Activated T-helper 1 cell treated with Interleukin-2 at 50 U/mL for 16 hours (primary cell): Measurements from ENCODE around the gene C10orf67.

Experiments used
- DNase-seq: peaks from one replicate; pipeline ENCODE4 v3.0.0-alpha.2; 2020; ENCODE audit warnings: low read depth

The C10orf67 gene

DNA sequence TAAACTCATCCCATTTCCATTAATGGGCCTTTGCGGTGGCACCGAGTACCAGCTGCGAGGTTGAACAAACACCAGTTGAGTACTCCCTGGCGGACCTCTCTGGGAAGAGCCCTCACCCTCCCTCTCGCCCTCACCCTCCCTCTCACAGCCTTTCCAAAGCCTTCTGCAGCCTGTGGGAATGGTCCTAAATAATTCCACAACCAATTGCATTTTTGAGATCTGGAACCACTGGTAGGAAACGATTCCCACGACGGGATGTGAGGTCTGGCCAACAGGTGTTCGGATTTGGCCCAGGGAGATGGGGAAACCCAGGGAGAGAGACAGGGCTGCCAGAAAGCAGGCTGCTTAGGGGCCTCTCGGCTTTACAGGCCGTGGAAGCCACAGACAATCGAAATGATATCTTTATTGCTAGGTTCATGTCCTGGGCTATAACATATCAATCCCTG is 147.2 kb downstream of the C10orf67 start:
- no peak for DNase-seq

- DNase-seq = no peak
These were observed 147.7 kb downstream of the C10orf67 start for GRCh38 chr10:23196915-23197314.

- DNase-seq = no peak
These were observed 148.6 kb downstream of the C10orf67 start for GRCh38 chr10:23195846-23196600.

DNA sequence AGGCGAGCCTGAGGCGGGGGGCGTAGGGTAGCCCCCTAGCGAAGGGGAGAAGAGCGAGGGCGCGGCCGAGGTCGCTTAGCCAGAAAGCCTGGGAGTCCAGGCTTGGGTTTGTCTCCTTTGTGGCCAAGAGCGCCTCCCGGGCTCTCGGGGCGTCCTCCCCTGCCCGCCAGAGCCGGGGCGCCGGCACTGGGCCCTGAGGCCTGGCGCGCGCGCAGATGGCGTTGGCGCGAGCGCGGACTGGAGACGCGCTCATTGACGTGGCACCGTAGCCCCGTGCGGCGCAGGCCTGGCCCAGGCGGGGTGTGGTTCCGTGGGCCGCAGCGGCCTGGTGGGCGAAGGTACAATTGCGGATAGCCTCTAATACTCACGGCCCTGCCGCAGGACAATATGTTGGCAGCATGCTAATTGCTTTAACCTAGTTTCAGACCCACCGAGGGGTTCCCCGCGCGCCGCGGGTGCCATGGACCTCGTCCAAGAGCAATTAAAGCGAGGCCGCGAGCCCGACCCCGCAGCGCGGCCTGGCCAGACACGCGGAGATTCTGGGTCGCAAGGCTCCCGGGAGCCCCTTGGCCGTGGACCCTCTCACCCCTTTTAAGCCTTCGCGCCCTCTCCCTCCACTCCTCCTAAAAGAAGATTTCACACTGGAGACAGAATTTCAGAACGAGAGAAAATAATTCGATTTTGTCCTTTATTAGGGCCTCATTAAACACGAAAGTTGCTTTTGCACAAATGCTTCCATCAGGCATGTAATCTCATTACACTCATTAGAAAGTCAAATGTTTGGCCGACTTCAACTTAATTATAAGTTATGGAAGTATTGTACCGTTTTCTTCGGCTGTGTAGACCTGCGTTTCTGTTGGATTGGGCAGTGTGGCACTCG is 149.4 kb downstream of the C10orf67 start:
- no peak for DNase-seq

GRCh38 chr10:23194471-23194965 is 150.1 kb downstream of the C10orf67 start:
- DNase-seq = no peak

GRCh38 chr10:23193435-23194074 is 151.0 kb downstream of the C10orf67 start:
- DNase-seq = no peak

GRCh38 chr10:23192712-23193434 is 151.7 kb downstream of the C10orf67 start:
- no peak for DNase-seq

DNA sequence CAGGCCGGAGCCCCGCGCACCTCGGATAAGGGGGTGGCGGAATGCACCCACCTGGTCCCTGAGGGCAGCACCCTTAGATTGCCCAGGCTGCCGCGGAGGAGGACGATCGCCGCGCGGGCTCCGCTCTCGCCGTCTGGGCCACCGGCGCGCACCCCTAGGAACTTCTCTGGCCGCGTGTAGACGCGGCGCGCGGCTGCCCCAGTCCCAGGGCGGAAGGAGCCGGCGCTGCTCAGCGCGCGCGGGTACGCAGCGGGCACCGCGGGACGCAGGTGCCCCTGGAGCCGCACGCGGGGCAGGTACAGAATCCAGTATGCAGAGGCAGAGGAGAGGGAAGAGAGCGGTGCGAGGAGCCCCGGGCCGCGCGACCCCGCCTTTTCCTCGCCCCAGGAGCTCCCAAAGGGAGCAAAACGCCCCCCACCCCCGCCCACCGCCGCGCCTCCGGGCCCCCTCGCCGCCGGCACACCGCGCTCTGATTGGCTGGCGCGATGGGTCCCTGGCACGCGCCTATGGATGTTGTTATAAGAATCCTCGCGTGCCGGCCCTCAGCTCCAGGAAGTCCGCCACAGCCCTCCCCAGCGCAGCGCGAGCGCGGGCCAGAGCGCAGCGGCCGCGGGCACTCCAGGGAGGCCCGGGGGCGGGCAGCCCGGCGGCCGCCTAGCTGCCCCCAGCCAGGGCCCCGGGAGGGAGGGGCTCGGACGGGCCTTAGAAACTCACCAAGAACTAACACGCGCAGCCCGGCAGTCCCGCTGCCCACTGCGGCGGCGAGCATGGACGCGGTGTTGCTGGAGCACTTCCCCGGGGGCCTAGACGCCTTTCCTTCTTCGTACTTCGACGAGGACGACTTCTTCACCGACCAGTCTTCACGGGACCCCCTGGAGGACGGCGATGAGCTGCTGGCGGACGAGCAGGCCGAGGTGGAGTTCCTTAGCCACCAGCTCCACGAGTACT is 152.6 kb downstream of the C10orf67 start, which contains the start of gene PTF1A:
PTF1A (plus strand) TSS at position 549 of the 948 bp plus-strand sequence; CDS start at position 768, 219 bp downstream.
- DNase-seq = no peak

GRCh38 chr10:23190872-23191763 is 153.5 kb downstream of the C10orf67 start:
- DNase-seq = no peak

GRCh38 chr10:23189024-23189423 is 155.6 kb downstream of the C10orf67 start:
- no peak for DNase-seq

GRCh38 chr10:23187155-23187554 is 157.4 kb downstream of the C10orf67 start:
- DNase-seq = no peak

DNA sequence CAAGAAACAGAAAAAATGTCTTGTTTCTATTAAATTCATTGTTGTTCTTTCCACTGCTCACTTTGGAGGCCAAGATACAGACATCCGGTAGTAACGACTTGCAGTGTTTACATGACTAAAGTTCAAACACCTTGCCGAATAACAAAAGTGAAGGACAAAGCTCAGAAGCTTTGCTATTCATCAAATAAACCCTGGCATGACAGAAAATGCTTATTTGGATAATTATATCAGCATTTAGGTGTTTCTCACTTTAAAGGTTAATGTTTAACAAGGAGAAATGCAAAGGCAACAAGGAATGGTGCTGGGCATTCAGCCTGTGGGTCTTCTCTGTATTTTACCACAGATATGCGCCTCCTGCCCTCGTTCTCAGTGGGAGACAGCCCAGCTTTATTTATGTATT is 157.9 kb downstream of the C10orf67 start:
- DNase-seq = no peak

GRCh38 chr10:23186178-23186577 is 158.4 kb downstream of the C10orf67 start:
- no peak for DNase-seq

- no peak for DNase-seq
These were observed 169.6 kb downstream of the C10orf67 start for GRCh38 chr10:23174977-23175512.

- no peak for DNase-seq
These were observed 170.3 kb downstream of the C10orf67 start for GRCh38 chr10:23174074-23174976.

GRCh38 chr10:23173214-23174073 is 171.2 kb downstream of the C10orf67 start:
- no peak for DNase-seq
